DMS 273 (cell line): Measurements from ENCODE around the gene KEL.

Experiments used
- DNase-seq: peaks from one replicate; lab custom pipeline; 2025; ENCODE audit not compliant: unreplicated experiment; lab: John Stamatoyannopoulos, UW

KEL gene

GRCh38 chr7:142932386-142933091 is 29.6 kb downstream of the KEL start:
- DNase-seq: no peak

- DNase-seq: no peak
Observed at GRCh38 chr7:142930126-142930730, 31.9 kb downstream of the KEL start.

- no peak for DNase-seq
Observed at GRCh38 chr7:142927949-142928348, 34.2 kb downstream of the KEL start.

GRCh38 chr7:142927085-142927745 is 34.9 kb downstream of the KEL start:
- DNase-seq: no peak

GRCh38 chr7:142925413-142925812 is 36.8 kb downstream of the KEL start:
- no peak for DNase-seq

- DNase-seq: no peak
Observed at GRCh38 chr7:142923391-142923790, 38.8 kb downstream of the KEL start.

- DNase-seq: no peak
Observed at GRCh38 chr7:142919656-142920055, 42.5 kb downstream of the KEL start.

GRCh38 chr7:142918901-142919300 is 43.3 kb downstream of the KEL start:
- no peak for DNase-seq

GRCh38 chr7:142917447-142917846 is 44.7 kb downstream of the KEL start:
- no peak for DNase-seq

GRCh38 chr7:142916508-142916907 is 45.7 kb downstream of the KEL start:
- DNase-seq: no peak

GRCh38 chr7:142915315-142915714 is 46.8 kb downstream of the KEL start:
- no peak for DNase-seq

- DNase-seq: no peak
Observed at GRCh38 chr7:142914121-142914520, 48.0 kb downstream of the KEL start.

GRCh38 chr7:142913566-142913965 is 48.6 kb downstream of the KEL start:
- DNase-seq: no peak

GRCh38 chr7:142913051-142913450 is 49.1 kb downstream of the KEL start:
- DNase-seq: no peak

GRCh38 chr7:142910481-142910880 is 51.7 kb downstream of the KEL start:
- DNase-seq: no peak

GRCh38 chr7:142910031-142910433 is 52.1 kb downstream of the KEL start:
- no peak for DNase-seq

GRCh38 chr7:142908921-142909890 is 53.0 kb downstream of the KEL start:
- peak; percentile 17 for DNase-seq

- no peak for DNase-seq
Observed at GRCh38 chr7:142908290-142908689, 53.9 kb downstream of the KEL start.

GRCh38 chr7:142906643-142907042 is 55.5 kb downstream of the KEL start:
- no peak for DNase-seq

GRCh38 chr7:142905759-142906158 is 56.4 kb downstream of the KEL start:
- no peak for DNase-seq

GRCh38 chr7:142904128-142904527 is 58.0 kb downstream of the KEL start:
- no peak for DNase-seq
